WERI-Rb-1 (cell line): Measurements from ENCODE around the gene ZNF215.

Experiments
- DNase-seq: peaks from one replicate; pipeline ENCODE4 v3.0.0-alpha.2; 2020
- H3K27ac ChIP-seq: fragments of 250-450 bp; sonication (Bioruptor Pico); 2 replicates; pipeline ENCODE4 v1.5.1; 2020; ENCODE audit warnings: mild to moderate bottlenecking, moderate library complexity
- H3K27me3 ChIP-seq: fragments of 250-450 bp; sonication (Bioruptor Pico); 2 replicates; pipeline ENCODE4 v1.5.1; 2021; ENCODE audit warnings: mild to moderate bottlenecking, low read depth, moderate library complexity; ENCODE audit not compliant: insufficient read depth, severe bottlenecking
- H3K36me3 ChIP-seq: fragments of 250-450 bp; sonication (Bioruptor Pico); 2 replicates; pipeline ENCODE4 v1.5.1; 2020; ENCODE audit warnings: mild to moderate bottlenecking, moderate library complexity
- H3K4me3 ChIP-seq: 2 replicates; pipeline ENCODE4 v1.5.1; 2011; ENCODE audit warnings: low read depth, mild to moderate bottlenecking, control low read depth, low read length
- H3K9me3 ChIP-seq: fragments of 250-450 bp; sonication (Bioruptor Pico); 2 replicates; pipeline ENCODE4 v1.5.1; 2021; ENCODE audit warnings: mild to moderate bottlenecking, moderate library complexity; ENCODE audit not compliant: severe bottlenecking
- CTCF ChIP-seq: IDR thresholded peaks from 2 replicates; pipeline ENCODE4 v1.5.1; 2011; ENCODE audit warnings: low read depth, mild to moderate bottlenecking, control low read depth, inconsistent platforms, low read length

The ZNF215 gene

DNA sequence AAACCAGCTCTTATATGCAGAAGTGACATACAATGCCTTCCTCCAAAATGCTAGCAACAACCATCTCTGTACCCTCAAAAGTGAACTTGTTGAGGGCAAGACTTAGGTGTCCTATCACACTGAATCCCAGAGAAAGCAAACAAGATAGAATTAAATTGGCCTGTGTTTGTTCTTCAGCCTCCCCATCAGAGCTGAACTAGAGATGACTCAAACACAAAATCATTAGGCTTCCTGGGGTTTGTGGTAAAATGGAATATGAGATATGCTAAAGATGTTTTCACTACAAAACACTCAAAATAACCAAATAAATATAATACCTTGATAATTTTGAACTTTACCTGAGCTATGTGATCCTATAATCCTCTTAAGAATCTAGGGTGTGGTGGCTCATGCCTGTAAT is 62.3 kb downstream of the ZNF215 start:
- no peak for TF ChIP-seq CTCF
- H3K4me3 ChIP-seq: no peak overlapping the region
- no peak for DNase-seq
- H3K36me3 ChIP-seq: no peaks in the 10 kb centered on the region
- H3K27ac ChIP-seq: no peak overlapping the region
- no peaks in the 10 kb centered on the region for H3K27me3 ChIP-seq
- no peaks in the 10 kb centered on the region for H3K9me3 ChIP-seq

DNA sequence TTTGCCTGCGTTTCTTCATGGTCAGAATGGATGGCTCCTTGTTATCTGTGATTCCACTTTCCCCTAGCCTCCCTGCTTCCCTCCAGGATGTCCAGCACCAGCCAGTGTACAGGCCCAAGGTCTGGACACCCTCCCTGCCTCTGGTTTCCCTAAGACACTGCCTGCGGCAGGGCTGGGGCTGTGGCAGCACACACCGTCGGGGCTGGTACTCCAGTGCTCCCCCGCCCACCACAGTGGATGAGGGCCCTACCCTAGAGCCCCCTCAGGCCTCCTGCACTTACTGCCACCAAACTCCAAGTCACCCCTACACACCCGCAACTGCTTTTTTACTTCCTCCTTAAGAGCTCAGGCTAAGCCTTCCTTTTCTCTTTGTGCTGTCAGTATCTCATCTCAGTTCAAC is 65.0 kb downstream of the ZNF215 start:
- Histone ChIP-seq H3K27ac (no peak overlapping the region), H3K27me3 (no peaks in the 10 kb centered on the region), H3K9me3 (no peaks in the 10 kb centered on the region), H3K36me3 (no peaks in the 10 kb centered on the region), H3K4me3 (no peak overlapping the region)
- no peak for TF ChIP-seq CTCF
- DNase-seq: no peak

DNA sequence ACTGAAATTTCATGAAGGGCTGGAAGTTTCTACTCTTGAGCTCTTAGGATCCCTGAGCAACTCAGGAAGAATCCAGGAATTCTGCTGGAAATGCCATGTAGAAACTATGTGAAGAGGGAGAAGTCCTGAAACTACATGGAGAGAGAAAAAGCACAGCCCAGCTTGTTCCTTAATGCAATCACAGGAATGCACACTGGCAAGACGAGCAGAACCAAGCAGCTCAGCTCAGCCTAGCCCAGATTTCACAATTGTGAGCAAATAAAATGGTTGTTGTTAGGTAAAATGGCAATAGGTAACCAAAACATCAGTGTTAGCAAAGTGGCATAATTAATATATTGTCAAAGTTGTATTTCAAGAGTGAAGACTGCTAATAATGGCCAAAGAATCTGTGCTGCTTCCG is 65.8 kb downstream of the ZNF215 start:
- Histone ChIP-seq H3K4me3 (no peak overlapping the region), H3K27me3 (no peaks in the 10 kb centered on the region), H3K36me3 (no peaks in the 10 kb centered on the region), H3K9me3 (no peaks in the 10 kb centered on the region), H3K27ac (no peak overlapping the region)
- no peak for TF ChIP-seq CTCF
- no peak for DNase-seq

DNA sequence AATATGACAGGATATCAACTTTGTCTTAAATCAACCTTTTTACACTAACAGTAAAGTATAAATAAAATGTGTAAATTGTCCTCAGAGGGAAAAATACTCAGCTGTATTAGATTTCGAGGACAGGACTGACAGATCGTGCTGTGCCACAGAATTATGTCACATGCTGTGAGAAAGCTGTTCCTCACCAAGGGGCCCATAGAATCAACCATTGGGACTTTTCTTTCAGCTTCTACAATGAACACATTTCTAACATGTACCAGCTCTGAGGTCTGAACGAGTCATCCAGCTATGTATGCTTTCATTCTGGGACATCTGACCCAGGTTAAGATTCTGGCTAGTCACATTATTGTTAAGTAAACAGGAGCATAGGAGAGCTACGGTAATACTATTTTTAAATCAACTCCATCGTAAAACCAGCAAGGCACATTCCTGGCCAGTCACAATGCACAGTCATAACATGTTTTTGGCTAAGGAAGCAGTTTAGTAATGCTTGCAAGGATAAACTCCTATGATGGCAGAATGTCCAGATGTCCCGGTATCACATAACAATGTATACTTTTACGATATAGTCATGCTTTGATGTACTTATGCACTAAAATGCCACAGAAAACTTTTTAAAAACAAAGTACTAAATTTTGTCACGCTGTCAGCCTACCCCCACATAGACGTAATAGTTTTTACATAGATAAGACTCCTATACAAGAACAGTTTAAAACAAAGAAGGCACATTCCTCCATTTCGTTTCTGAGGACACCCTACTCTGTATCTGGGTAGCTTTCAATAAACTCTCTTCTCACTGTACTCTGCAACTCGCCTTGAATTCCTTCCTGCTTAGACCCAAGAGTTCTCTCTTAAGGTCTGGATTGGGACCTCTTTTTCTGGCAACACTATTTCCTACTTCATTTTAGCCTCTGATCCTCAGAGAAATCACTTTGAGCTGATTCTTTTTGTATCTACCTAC is 66.5 kb downstream of the ZNF215 start:
- no peak for TF ChIP-seq CTCF
- H3K4me3 ChIP-seq: no peak overlapping the region
- H3K36me3 ChIP-seq: no peaks in the 10 kb centered on the region
- H3K27ac ChIP-seq: no peak overlapping the region
- no peak for DNase-seq
- H3K9me3 ChIP-seq: no peaks in the 10 kb centered on the region
- no peaks in the 10 kb centered on the region for H3K27me3 ChIP-seq

DNA sequence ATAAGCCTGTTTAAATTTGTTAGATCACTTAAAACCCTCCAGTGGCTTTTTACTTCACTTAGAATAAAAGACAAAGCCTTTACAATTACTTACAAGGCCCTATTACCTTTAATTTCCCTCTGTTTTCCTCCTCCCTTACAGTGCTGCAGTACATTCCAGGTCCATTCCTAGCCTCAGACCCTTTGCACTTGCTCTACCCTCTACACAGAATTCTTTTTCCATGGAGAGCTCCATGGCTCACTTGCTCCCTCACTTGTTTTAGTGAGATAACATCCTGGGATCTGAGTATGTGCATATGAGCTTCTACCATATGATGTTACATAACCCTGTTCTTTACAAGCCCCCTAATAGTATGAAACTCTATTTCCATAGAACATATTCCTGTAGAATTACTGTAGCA is 69.5 kb downstream of the ZNF215 start:
- H3K27ac ChIP-seq: no peak overlapping the region
- no peak overlapping the region for H3K4me3 ChIP-seq
- H3K9me3 ChIP-seq: no peaks in the 10 kb centered on the region
- DNase-seq: no peak
- no peaks in the 10 kb centered on the region for H3K27me3 ChIP-seq
- no peaks in the 10 kb centered on the region for H3K36me3 ChIP-seq
- TF ChIP-seq CTCF: no peak
